Ascending aorta (tissue), 2 donors: Measurements from ENCODE around the gene GAK. TPM values are rescaled to one million over a fixed set of nuclear protein-coding genes. Genes with fewer than 3 reads are reported as not detected.
"Not testable (repeated sequence)": the region's sequence is repeated elsewhere in the genome, so short reads cannot be mapped to it uniquely, and the experiment has no call there.

Experiments used
- DNase-seq, 2 donors: peaks; one replicate each; pipeline ENCODE4 v3.0.0-alpha.2; 2019; ENCODE audit warnings: low spot score in 2 of 2
- H3K27ac ChIP-seq, 2 donors: fragments of 200-600 bp; sonication (generic); one replicate each; pipeline ENCODE4 v1.5.1; 2016 to 2017; ENCODE audit warnings: mild to moderate bottlenecking in 1 of 2
- H3K27me3 ChIP-seq: fragments of 200-600 bp; sonication (generic); one replicate; pipeline ENCODE4 v1.5.1; 2017
- H3K36me3 ChIP-seq, 2 donors: fragments of 200-600 bp; sonication (generic); one replicate each; pipeline ENCODE4 v1.5.1; 2016
- H3K4me1 ChIP-seq, 2 donors: fragments of 200-600 bp; sonication (generic); one replicate each; pipeline ENCODE4 v1.5.1; 2016 to 2017; ENCODE audit warnings: mild to moderate bottlenecking in 1 of 2
- H3K4me3 ChIP-seq, 2 donors: fragments of 200-600 bp; sonication (generic); one replicate each; pipeline ENCODE4 v1.5.1; 2016 to 2017; ENCODE audit warnings: mild to moderate bottlenecking in 1 of 2
- H3K9me3 ChIP-seq, 2 donors: fragments of 200-600 bp; sonication (generic); one replicate each; pipeline ENCODE4 v1.5.1; 2016
- intact Hi-C: fragments of 100-400 bp; cut with DNase I; formaldehyde crosslinking; loops from one replicate; pipeline ENCODE4 v1.15.1; 2023
- total RNA-seq: library from RNA; depleted of rRNA; stranded (reverse); fragments of >200 nt; gene quantifications from one replicate; pipeline ENCODE4 v1.1.0, GENCODE V29; 2016
- TF ChIP-seq, protein P1 (sequence below), 3 experiments: fragments of 200-600 bp in 2 of 3; fragments of 450-650 bp in 1 of 3; sonication (generic) in 2 of 3; IDR thresholded peaks; one replicate each; pipeline ENCODE4 v1.5.1; 2016 to 2019; ENCODE audit warnings: antibody characterized with exemption in 3 of 3, mild to moderate bottlenecking in 1 of 3, moderate library complexity in 1 of 3

Gene GAK
- total RNA-seq, 1 donor from 2014 or later: 87.3 TPM

DNA sequence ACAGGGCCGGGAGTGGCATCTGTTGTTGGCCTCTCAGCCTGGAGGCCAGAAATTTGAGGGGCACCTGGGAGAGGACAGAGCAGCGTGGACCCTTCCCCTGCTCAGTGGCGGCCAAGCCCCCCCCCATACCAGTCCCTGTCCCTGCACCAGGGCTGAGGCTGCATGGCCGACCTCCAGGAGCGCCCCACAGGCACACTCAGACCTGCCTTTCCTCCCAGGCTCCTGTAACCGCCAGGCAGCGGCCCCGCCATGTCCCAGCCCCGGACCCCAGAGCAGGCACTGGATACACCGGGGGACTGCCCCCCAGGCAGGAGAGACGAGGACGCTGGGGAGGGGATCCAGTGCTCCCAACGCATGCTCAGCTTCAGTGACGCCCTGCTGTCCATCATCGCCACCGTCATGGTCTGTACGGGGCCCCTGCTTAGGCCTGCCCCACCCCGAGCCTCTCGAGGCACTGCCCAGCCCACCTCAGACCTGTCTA, 15.4 kb upstream of the GAK start:
- H3K4me1 ChIP-seq: no peaks in the 10 kb centered on the region
- H3K27me3 ChIP-seq: no peaks in the 10 kb centered on the region
- no peaks in the 10 kb centered on the region for H3K9me3 ChIP-seq
- DNase-seq: no peak
- no peak overlapping the region for H3K27ac ChIP-seq
- intact Hi-C loops: no loop called here
- TF ChIP-seq, protein P1, sequence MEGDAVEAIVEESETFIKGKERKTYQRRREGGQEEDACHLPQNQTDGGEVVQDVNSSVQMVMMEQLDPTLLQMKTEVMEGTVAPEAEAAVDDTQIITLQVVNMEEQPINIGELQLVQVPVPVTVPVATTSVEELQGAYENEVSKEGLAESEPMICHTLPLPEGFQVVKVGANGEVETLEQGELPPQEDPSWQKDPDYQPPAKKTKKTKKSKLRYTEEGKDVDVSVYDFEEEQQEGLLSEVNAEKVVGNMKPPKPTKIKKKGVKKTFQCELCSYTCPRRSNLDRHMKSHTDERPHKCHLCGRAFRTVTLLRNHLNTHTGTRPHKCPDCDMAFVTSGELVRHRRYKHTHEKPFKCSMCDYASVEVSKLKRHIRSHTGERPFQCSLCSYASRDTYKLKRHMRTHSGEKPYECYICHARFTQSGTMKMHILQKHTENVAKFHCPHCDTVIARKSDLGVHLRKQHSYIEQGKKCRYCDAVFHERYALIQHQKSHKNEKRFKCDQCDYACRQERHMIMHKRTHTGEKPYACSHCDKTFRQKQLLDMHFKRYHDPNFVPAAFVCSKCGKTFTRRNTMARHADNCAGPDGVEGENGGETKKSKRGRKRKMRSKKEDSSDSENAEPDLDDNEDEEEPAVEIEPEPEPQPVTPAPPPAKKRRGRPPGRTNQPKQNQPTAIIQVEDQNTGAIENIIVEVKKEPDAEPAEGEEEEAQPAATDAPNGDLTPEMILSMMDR (IDR thresholded peaks at IDR 0.05): no peak
- peaks cover 0 to 13% of the 10 kb centered on the region in 2 donors for H3K36me3 ChIP-seq
- H3K4me3 ChIP-seq: no peak overlapping the region

DNA sequence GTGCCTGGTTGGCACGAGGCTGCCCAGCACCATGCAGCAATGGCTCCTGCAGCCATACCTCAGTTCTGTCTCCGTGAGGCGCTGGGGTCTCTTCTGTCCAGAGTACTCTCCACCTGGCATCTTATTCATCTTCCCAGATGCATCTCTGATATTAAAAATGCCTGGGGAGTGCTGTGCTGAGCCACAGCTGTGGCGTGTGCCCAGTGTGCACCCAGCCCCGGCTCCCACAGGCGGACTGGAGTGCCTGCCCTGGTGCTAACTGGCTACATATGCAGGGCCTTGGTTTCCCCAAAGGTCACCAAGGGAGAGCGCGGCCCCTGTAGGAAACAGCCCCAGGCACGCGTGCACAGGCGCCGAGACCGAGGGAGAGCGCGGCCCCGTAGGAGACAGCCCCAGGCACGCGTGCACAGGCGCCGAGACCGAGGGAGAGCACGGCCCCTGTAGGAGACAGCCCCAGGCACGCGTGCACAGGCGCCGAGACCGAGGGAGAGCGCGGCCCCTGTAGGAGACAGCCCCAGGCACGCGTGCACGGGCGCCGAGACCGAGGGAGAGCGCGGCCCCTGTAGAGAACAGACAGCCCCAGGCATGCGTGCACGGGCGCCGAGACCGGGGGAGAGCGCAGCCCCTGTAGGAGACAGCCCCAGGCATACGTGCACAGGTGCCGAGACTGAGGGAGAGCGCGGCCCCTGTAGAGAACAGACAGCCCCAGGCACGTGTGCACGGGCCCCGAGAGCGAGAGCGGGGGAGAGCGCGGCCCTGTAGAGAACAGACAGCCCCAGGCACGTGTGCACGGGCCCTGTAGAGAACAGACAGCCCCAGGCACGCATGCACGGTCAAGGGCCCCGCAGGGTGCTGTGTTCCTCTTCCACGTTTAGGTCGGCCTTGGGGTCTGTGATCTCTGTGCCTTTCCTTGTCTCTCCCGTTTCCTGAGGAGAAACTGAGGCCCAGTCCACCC, 14.7 kb upstream of the GAK start:
- Histone ChIP-seq H3K4me3 (no peak overlapping the region), H3K9me3 (no peaks in the 10 kb centered on the region), H3K36me3 (peaks cover 0 to 11% of the 10 kb centered on the region in 2 donors), H3K27ac (no peak overlapping the region), H3K4me1 (no peaks in the 10 kb centered on the region), H3K27me3 (no peaks in the 10 kb centered on the region)
- DNase-seq: no peak
- TF ChIP-seq, protein P1 (IDR thresholded peaks at IDR 0.05): no peak
- intact Hi-C loops: no loop called here

DNA sequence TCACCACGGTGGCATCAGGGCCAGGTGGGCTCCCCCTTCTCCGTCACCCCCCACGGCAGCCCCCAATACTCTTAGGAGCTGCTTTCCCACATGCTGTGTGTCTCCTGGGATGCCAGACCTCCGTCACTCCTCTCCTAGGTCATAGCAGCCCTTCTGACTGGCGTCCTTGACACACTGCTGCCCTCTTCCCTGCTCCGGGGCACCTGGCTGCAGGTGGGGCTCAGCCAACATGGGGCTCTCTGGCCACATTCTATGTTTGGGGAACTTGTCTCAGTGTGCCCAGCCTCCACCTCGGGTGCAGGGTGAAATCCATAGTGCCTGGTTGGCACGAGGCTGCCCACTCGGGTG, 14.0 kb upstream of the GAK start:
- TF ChIP-seq, protein P1 (IDR thresholded peaks at IDR 0.05): no peak
- Histone ChIP-seq H3K27ac (no peak overlapping the region), H3K4me3 (no peak overlapping the region), H3K27me3 (no peaks in the 10 kb centered on the region), H3K4me1 (no peaks in the 10 kb centered on the region), H3K9me3 (no peaks in the 10 kb centered on the region), H3K36me3 (peaks cover 0 to 5% of the 10 kb centered on the region in 2 donors)
- intact Hi-C loops: no loop called here
- DNase-seq: no peak

DNA sequence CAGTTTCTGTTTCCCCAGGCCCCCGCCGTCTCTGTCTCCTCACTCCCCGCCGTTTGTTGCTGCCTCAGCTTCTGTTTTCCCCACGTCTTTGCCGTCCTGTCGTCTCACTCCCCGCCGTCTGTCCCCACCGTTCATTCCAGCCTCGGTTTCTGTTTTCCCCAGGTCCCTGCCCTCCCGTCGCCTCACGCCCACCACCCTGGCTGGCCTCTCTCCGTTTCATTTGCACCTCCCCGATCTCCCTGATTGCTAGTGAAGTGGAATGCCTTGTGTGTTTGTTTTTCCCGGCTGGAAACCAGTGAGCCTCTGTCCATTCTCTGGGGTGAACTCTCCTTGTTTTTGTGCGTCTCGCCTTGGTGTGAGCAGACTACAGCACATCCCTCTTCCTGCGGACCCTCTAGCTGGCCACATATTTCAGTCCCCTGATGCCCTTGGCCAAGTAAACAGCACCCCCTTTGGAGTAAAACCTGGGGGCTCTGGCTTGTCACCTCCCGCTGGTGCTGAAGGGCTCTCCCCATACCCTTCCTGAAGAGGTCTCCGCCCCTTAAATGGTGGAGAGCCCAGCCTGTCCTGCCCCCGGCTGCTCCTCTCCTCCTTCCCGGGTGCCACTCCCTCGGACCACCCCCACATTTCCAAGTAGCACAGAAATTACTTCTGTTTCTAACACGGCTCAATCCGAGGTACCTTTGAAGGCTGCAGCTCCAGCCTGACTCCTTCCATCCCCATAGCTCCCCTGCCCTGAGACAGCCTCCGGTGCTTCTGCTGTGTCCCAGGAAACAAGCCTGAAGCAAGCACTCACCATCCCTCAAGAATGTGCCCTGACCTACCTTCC, 13.4 kb upstream of the GAK start:
- no peak for DNase-seq
- intact Hi-C loops: no loop called here
- no peaks in the 10 kb centered on the region for H3K9me3 ChIP-seq

DNA sequence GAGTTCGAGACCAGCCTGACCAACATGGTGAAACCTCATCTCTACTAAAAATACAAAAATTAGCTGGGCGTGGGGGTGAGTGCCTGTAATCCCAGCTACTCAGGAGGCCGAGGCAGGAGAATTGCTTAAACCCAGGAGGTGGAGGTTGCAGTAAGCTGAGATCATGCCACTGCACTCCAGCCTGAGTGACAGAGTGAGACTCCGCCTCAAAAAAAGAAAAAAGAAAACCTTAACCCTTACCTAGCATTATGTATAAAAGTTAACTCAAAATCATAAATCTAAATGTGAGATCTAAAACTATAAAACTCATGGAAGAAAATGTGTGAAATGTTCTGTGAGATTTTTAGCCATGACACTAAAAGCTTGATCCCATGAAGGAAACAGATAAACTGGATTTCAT, 7.4 kb upstream of the GAK start:
- H3K27me3 ChIP-seq, H3K36me3 ChIP-seq, H3K4me3 ChIP-seq, H3K27ac ChIP-seq, H3K4me1 ChIP-seq, H3K9me3 ChIP-seq: not testable (repeated sequence)
- DNase-seq: peak in 1 of 2 donors; percentile 16
- intact Hi-C loops: loop anchor here (10.0 kb wide), 1 partner anchor 215 kb away; no protein-coding TSS in a partner anchor

More for the DNA sequence above, 13.4 kb upstream of the GAK start:
- Histone ChIP-seq H3K4me1 (no peaks in the 10 kb centered on the region), H3K4me3 (no peak overlapping the region), H3K36me3 (peaks cover 0 to 5% of the 10 kb centered on the region in 2 donors), H3K27ac (no peak overlapping the region), H3K27me3 (no peaks in the 10 kb centered on the region)
- TF ChIP-seq, protein P1 (IDR thresholded peaks at IDR 0.05): no peak
